ENCODE data around the gene CHRNA10.

The CHRNA10 gene

GRCh38 chr11:3632070-3632660, 39.0 kb downstream of the CHRNA10 start:
- DNase-seq (ENCODE audit: low read depth) = no peak

- DNase-seq (ENCODE audit: low read depth) = no peak
Measured at GRCh38 chr11:3631331-3631730, 39.9 kb downstream of the CHRNA10 start.

DNA sequence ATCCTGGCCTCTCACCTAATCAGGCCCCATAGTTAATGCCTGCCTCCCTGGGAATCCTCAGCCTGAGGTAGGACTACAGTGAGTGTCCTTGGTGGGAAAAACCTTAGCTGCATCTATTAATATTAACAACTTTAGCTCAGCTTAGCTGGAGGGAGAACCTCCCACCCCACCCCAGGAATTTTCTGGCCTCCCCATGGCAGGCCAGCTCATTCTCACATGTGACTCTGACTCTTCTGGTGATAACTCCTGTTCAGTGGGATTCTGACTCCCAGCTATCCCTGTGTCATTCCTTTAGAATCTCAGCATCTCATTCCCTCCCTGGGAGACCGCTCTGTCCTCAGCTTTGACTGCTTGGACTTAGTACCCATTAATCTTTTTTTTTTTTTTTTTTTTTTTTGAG, 43.9 kb downstream of the CHRNA10 start:
- no peak for DNase-seq (ENCODE audit: low read depth)

DNA sequence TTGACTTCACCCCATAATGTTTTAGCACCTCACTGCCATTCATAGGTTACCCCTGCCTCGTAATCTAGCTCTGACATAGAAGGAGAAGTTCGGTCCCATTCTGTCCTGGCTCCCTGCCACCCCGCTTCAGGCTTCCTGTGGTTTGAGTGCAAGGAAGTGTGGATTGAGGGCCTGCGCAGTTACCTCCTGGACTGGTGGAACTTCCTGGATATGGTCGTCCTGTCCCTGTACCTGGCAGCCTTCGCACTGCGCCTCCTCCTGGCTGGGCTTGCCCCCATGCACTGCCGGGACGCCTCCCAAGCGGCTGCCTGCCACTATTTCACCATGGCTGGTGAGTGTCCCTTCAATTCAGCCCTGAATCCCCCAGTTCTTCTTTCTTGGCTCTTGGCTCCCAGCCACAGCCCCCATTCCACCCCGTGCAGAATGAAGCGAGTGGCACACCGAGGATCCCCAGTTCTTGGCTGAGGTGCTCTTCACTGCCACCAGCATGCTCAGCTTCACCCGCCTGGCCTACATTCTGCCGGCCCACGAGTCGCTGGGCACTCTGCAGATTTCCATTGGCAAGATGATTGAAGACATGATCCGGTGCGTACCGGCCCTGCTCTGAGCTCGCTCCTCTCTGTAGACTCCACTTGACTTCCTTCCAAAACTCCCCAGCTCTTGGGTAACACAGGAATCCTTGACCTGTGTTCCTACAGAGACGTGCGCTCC, 44.8 kb downstream of the CHRNA10 start:
- no peak for DNase-seq (ENCODE audit: low read depth)

DNA sequence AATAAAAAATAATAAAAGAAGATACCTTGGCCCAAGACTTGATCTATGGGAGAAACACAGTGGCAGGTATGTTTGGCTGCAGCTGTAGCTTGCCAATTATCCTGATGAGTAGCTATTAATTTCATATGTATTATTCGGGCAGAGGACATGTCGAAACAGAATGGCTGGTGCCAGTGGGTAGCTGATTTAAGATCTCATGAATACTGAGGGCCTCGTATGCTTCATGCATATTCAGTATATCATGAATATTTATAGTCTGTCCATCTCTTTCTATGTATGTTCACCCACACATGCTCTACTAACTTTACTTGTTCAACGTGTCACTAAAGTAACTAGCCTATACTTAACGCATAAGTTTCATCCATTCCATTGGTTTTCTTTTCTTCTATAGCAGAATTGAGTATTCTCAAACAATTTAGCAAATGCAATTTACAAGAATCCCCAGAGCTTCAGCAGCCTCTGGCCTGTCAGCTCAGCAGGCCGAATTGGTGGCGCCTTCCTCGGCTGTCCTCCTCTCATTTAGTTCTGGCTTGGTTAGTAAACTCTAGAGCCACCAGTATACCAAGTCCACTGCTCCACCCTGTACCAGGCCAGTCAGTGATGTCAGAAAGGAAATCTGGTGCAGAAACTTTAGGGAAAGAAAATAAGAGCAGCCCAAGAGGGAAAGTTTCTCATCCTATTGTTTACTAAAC, 47.3 kb downstream of the CHRNA10 start:
- no peak for DNase-seq (ENCODE audit: low read depth)

DNA sequence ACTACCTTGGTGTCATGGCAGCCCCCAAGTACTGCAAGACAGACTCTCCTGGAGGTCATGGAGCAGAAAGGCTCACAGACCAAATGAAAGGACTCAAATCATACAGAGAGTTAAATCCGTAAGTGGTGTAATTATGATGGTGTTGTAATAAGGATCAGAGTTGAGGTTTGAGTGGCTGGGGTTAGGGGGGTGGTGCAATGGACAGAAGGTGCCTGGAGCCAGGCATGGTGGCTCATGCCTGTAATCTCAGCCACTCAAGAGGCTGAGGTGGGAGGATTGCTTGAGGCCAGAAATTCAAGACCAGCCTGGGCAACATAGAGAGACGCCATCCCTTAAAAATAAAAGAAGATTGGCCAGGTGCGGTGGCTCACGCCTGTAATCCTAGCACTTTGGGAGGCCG, 48.1 kb downstream of the CHRNA10 start:
- DNase-seq (ENCODE audit: low read depth) = no peak

- DNase-seq (ENCODE audit: low read depth) = no peak
Measured at GRCh38 chr11:3622521-3622920, 48.7 kb downstream of the CHRNA10 start.

GRCh38 chr11:3617990-3618389, 53.2 kb downstream of the CHRNA10 start:
- DNase-seq (ENCODE audit: low read depth) = no peak

DNA sequence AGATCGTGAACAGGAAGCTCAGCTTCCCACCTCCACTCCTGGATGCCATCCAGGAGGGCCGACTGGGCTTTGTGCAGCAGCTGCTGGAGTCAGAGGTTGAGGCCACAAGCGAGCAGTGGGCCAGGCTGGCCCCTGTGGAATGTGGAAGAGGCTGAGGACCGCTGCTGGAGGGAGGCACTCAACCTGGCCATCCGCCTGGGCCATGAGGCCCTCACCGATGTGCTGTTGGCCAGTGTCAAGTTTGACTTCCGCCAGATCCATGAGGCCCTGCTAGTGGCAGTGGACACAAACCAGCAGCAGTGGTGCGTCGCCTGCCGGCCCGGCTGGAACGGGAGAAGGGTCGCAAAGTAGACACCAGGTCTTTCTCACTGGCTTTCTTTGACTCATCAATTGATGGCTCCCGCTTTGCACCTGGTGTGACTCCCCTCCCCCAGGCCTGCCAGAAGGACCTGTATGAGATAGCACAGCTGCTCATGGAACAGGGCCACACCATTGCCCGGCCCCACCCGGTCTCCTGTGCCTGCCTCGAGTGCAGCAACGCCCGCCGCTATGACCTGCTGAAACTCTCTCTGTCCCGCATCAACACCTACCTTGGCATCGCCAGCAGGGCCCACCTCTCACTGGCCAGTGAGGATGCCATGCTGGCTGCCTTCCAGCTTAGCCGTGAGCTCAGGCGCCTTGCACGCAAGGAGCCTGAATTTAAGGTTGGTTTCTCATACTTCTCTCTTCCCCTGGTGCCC, 54.3 kb downstream of the CHRNA10 start:
- no peak for DNase-seq (ENCODE audit: low read depth)

DNA sequence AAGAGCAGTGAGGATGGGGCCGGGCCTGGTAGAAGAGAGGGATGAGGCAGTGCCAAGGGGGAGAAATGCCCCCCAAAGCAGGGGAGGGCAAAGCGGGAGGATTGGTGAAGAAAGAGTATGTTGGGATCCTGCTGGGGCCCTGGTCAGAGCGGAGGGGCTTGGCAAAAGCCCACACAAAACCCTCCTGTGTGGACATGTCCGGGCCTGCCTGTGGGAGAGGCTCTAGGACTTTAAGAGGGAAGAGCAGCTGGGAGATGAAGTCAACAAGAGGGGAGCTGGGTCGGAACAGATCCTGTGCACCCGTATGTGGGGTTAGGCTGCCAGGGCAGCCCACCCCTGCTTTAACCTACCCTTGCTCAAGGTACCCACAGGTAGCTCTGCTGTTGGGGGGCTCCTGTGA, 55.2 kb downstream of the CHRNA10 start:
- DNase-seq (ENCODE audit: low read depth) = no peak

Data from activated gamma-delta T cell treated with anti-CD3 and anti-CD28 coated beads, Interleukin-2, amount 50 U/mL, for 16 hours (primary cell).